K562 (cell line): Measurements from ENCODE around the gene ZSWIM9. TPM values are rescaled to one million over a fixed set of nuclear protein-coding genes. Genes with fewer than 3 reads are reported as not detected.

Experiments used
- BRD4 ChIP-seq: fragments of 200-600 bp; sonication (generic); IDR thresholded peaks from 2 replicates; pipeline ENCODE4 v1.6.1; 2017; ENCODE audit warnings: inconsistent platforms
- EHMT2 ChIP-seq: fragments of 450-650 bp; IDR thresholded peaks from 2 replicates; pipeline ENCODE4 v1.6.1; 2018; ENCODE audit warnings: antibody characterized with exemption
- HDGF ChIP-seq: fragments of 450-650 bp; IDR thresholded peaks from 2 replicates; pipeline ENCODE4 v1.6.1; 2016
- HMGN3 ChIP-seq: IDR thresholded peaks from 2 replicates; pipeline ENCODE4 v1.6.1; 2011; ENCODE audit warnings: borderline replicate concordance, low read depth, mild to moderate bottlenecking, mixed read lengths, low read length; ENCODE audit not compliant: insufficient read length; ENCODE audit errors: extremely low read depth
- KDM2B ChIP-seq: fragments of 250-450 bp; sonication (Bioruptor Pico); IDR thresholded peaks from 2 replicates; pipeline ENCODE4 v1.8.0; 2021; ENCODE audit warnings: mild to moderate bottlenecking, moderate library complexity
- KLF6 ChIP-seq: fragments of 250-450 bp; sonication (Bioruptor Pico); IDR thresholded peaks from 2 replicates; pipeline ENCODE4 v1.4.0; 2020; ENCODE audit warnings: mild to moderate bottlenecking, moderate library complexity, borderline replicate concordance
- MAFF ChIP-seq: IDR thresholded peaks from 2 replicates; pipeline ENCODE4 v1.6.1; 2012; ENCODE audit warnings: low read length, improper control_type of control experiment
- NFE2 ChIP-seq: IDR thresholded peaks from 2 replicates; pipeline ENCODE4 v1.6.1; 2014; ENCODE audit warnings: antibody characterized with exemption, low read depth
- PPARD ChIP-seq: fragments of 250-450 bp; sonication (Bioruptor Pico); IDR thresholded peaks from 2 replicates; pipeline ENCODE4 v1.8.0; 2022; ENCODE audit warnings: inconsistent platforms, mild to moderate bottlenecking, moderate library complexity
- RBM34 ChIP-seq: fragments of 200-400 bp; formaldehyde crosslinking; IDR thresholded peaks from 2 replicates; pipeline ENCODE4 v1.6.1; 2018; ENCODE audit warnings: low read length, borderline replicate concordance; ENCODE audit not compliant: insufficient read depth
- TRIM28 ChIP-seq: fragments of 450-650 bp; IDR thresholded peaks from 2 replicates; pipeline ENCODE4 v1.6.1; 2017
- YY1 ChIP-seq, 3 experiments: IDR thresholded peaks; 2 replicates each; pipeline ENCODE4 v1.6.1; 2011; ENCODE audit warnings: low read length in 2 of 3, mild to moderate bottlenecking in 2 of 3, moderate library complexity in 2 of 3, borderline replicate concordance in 1 of 3, control low read depth in 1 of 3, low read depth in 1 of 3; ENCODE audit not compliant: insufficient read depth in 3 of 3, insufficient replicate concordance in 2 of 3, control insufficient read depth in 1 of 3, insufficient read length in 1 of 3; ENCODE audit errors: extremely low read depth in 1 of 3
- ZNF146 ChIP-seq: IDR thresholded peaks from one replicate; pipeline ENCODE4 v1.6.1; 2018; ENCODE audit warnings: missing compliant biosample characterization; ENCODE audit not compliant: unreplicated experiment
- ZNF408 ChIP-seq: fragments of 250-450 bp; sonication (Bioruptor Pico); IDR thresholded peaks from 2 replicates; pipeline ENCODE4 v1.4.0; 2020; ENCODE audit warnings: low read depth, mild to moderate bottlenecking, moderate library complexity
- ZNF431 ChIP-seq: sonication (generic); formaldehyde crosslinking; IDR thresholded peaks from 2 replicates; pipeline ENCODE4 v1.8.0; 2022; ENCODE audit warnings: mild to moderate bottlenecking, missing genetic modification reagents
- ZNF583 ChIP-seq: fragments of 250-450 bp; sonication (Bioruptor Pico); IDR thresholded peaks from 2 replicates; pipeline ENCODE4 v1.4.0; 2020
- ZNF695 ChIP-seq: fragments of 450-650 bp; formaldehyde crosslinking; IDR thresholded peaks from 2 replicates; pipeline ENCODE4 v1.4.0; 2020; ENCODE audit warnings: mild to moderate bottlenecking, moderate library complexity
- polyA plus RNA-seq, 8 experiments: library from polyadenylated mRNA; depleted of rRNA in 4 of 8; stranded (reverse) in 5 of 8; unstranded in 3 of 8; fragments of >200 nt; fragmentation: Nextera tagmentation in 2 of 8; fragmentation: Illumina TruSeq in 1 of 8; extraction: Ambion mirVana in 2 of 8; extraction: Trizol in 1 of 8; gene quantifications; 2 replicates each; pipeline versions ENCODE4 v1.2.1 to v1.2.3, GENCODE V29; 2011 to 2014; ENCODE audit warnings: inconsistent platforms in 1 of 8, missing spikeins in 1 of 8
- total RNA-seq, 7 experiments: library from RNA; depleted of rRNA in 6 of 7; stranded (reverse); fragments of >200 nt in 6 of 7; fragmentation: Illumina TruSeq in 2 of 7; extraction: Trizol in 2 of 7; gene quantifications; 2 replicates each; pipeline versions ENCODE4 v1.2.1 to v1.2.3, GENCODE V29; 2011 to 2021; ENCODE audit warnings: low replicate concordance in 1 of 7
- TF ChIP-seq, protein P1 (sequence below): fragments of 250-450 bp; sonication (Bioruptor Pico); IDR thresholded peaks from 2 replicates; pipeline ENCODE4 v1.8.0; 2021; ENCODE audit warnings: moderate library complexity, mild to moderate bottlenecking, inconsistent platforms
- TF ChIP-seq, protein P2 (sequence below): fragments of 450-650 bp; IDR thresholded peaks from 2 replicates; pipeline ENCODE4 v1.7.0; 2016; ENCODE audit warnings: borderline replicate concordance
- TF ChIP-seq, protein P3 (sequence below): sonication (generic); formaldehyde crosslinking; IDR thresholded peaks from 2 replicates; pipeline ENCODE4 v1.8.1; 2022; ENCODE audit warnings: missing genetic modification reagents
- TF ChIP-seq, protein P4 (sequence below): fragments of 450-650 bp; IDR thresholded peaks from 2 replicates; pipeline ENCODE4 v1.6.1; 2016; ENCODE audit warnings: borderline replicate concordance

The ZSWIM9 gene
- total and polyA plus RNA-seq, 9 of the 15 experiments (the other 6 are each of a cell fraction or from before 2014, with no cell fraction given): 0.04 to 1.4 (median 0.34) TPM; not detected in 1

DNA sequence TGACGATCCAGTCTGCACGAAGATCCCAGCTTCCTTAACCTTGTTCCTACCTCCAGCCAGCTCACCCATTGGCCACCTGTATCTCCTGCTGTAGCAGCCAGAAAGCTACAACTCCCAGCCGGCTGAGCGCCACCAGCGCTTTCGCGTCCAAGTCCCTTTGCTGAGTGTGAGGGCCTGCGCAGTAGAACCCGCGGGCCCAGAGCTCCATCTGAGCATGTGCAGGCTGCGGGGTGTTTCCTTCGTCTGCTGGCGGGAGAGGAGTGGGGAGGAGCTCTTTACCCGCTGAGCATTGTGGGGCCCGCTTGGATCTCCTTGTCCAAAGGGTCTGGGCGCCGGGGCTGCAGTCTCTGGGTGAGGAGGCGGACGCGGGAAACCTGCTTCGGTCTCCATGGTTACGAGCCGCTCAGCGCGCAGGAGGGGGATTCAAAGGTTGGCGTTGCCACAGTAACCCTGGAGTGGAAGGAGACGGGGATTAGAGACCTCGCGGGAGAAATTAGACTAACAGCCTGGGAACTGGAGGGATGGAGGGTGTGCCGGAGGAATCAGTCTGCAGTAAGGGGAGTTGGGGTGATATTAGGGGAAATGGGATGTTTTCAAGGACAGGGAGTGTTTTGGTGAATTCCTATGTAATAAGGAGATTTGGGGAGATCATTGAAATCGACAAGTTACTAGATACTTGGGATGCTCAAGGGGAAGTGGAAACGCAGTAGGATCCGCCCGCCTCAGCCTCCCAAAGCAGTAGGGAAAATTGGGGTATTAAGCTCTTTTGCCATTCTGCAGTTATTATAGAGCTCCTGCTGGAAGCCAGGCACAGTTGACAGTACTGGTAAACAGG is 33.5 kb downstream of the ZSWIM9 start (continued):
- TF ChIP-seq, protein P1, sequence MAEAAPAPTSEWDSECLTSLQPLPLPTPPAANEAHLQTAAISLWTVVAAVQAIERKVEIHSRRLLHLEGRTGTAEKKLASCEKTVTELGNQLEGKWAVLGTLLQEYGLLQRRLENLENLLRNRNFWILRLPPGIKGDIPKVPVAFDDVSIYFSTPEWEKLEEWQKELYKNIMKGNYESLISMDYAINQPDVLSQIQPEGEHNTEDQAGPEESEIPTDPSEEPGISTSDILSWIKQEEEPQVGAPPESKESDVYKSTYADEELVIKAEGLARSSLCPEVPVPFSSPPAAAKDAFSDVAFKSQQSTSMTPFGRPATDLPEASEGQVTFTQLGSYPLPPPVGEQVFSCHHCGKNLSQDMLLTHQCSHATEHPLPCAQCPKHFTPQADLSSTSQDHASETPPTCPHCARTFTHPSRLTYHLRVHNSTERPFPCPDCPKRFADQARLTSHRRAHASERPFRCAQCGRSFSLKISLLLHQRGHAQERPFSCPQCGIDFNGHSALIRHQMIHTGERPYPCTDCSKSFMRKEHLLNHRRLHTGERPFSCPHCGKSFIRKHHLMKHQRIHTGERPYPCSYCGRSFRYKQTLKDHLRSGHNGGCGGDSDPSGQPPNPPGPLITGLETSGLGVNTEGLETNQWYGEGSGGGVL (CRISPR knock-in tag): no peak
- TF ChIP-seq, protein P2, sequence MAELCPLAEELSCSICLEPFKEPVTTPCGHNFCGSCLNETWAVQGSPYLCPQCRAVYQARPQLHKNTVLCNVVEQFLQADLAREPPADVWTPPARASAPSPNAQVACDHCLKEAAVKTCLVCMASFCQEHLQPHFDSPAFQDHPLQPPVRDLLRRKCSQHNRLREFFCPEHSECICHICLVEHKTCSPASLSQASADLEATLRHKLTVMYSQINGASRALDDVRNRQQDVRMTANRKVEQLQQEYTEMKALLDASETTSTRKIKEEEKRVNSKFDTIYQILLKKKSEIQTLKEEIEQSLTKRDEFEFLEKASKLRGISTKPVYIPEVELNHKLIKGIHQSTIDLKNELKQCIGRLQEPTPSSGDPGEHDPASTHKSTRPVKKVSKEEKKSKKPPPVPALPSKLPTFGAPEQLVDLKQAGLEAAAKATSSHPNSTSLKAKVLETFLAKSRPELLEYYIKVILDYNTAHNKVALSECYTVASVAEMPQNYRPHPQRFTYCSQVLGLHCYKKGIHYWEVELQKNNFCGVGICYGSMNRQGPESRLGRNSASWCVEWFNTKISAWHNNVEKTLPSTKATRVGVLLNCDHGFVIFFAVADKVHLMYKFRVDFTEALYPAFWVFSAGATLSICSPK: peak; percentile 86; the same call in 1 of the 2 replicates
- TF ChIP-seq BRD4 (no peak), MAFF (no peak), KDM2B (CRISPR knock-in tag) (no peak), ZNF431 (CRISPR knock-in tag) (peak; percentile 90), HMGN3 (no peak), ZNF695 (no peak), KLF6 (CRISPR knock-in tag) (no peak), ZNF583 (CRISPR knock-in tag) (no peak), RBM34 (no peak), ZNF146 (CRISPR knock-in tag) (no peak), ZNF408 (CRISPR knock-in tag) (no peak), TRIM28 (no peak), PPARD (CRISPR knock-in tag) (no peak), NFE2 (no peak), EHMT2 (no peak), YY1 (IDR thresholded peaks at IDR 0.05; ENCODE audit: borderline replicate concordance in 1 of 3, control insufficient read depth in 1 of 3, extremely low read depth in 1 of 3, insufficient read depth in 3 of 3, insufficient read length in 1 of 3, insufficient replicate concordance in 2 of 3, low read depth in 1 of 3, low read length in 2 of 3) (peak in 2 of 3 experiments; percentile 7 to 60), HDGF (no peak)
- TF ChIP-seq, protein P3, sequence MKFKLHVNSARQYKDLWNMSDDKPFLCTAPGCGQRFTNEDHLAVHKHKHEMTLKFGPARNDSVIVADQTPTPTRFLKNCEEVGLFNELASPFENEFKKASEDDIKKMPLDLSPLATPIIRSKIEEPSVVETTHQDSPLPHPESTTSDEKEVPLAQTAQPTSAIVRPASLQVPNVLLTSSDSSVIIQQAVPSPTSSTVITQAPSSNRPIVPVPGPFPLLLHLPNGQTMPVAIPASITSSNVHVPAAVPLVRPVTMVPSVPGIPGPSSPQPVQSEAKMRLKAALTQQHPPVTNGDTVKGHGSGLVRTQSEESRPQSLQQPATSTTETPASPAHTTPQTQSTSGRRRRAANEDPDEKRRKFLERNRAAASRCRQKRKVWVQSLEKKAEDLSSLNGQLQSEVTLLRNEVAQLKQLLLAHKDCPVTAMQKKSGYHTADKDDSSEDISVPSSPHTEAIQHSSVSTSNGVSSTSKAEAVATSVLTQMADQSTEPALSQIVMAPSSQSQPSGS (CRISPR knock-in tag): no peak
- TF ChIP-seq, protein P4, sequence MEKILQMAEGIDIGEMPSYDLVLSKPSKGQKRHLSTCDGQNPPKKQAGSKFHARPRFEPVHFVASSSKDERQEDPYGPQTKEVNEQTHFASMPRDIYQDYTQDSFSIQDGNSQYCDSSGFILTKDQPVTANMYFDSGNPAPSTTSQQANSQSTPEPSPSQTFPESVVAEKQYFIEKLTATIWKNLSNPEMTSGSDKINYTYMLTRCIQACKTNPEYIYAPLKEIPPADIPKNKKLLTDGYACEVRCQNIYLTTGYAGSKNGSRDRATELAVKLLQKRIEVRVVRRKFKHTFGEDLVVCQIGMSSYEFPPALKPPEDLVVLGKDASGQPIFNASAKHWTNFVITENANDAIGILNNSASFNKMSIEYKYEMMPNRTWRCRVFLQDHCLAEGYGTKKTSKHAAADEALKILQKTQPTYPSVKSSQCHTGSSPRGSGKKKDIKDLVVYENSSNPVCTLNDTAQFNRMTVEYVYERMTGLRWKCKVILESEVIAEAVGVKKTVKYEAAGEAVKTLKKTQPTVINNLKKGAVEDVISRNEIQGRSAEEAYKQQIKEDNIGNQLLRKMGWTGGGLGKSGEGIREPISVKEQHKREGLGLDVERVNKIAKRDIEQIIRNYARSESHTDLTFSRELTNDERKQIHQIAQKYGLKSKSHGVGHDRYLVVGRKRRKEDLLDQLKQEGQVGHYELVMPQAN: peak; percentile 51; the same call in 1 of the 2 replicates
